Transverse colon (tissue), 4 donors: Measurements from ENCODE around the gene ABLIM2. TPM values are rescaled to one million over a fixed set of nuclear protein-coding genes. Genes with fewer than 3 reads are reported as not detected.
A peak's percentile ranks its signal among the peaks of the same experiment; 100 is the strongest.

Source experiments
- DNase-seq: peaks from one replicate; pipeline ENCODE4 v3.0.0-alpha.2; 2019
- H3K27ac ChIP-seq, 4 donors: fragments of 200-600 bp; sonication (generic); 2 replicates each; pipeline ENCODE4 v1.5.1; 2016 to 2018; ENCODE audit warnings: inconsistent platforms in 4 of 4
- H3K27me3 ChIP-seq: fragments of 200-600 bp; sonication (generic); 2 replicates; pipeline ENCODE4 v1.5.1; 2017; ENCODE audit warnings: inconsistent platforms
- H3K36me3 ChIP-seq, 4 donors: fragments of 200-600 bp; sonication (generic); 2 replicates each; pipeline ENCODE4 v1.5.1; 2017 to 2019; ENCODE audit warnings: inconsistent platforms in 4 of 4
- H3K4me1 ChIP-seq, 4 donors: fragments of 200-600 bp; sonication (generic); 2 replicates each; pipeline ENCODE4 v1.5.1; 2017 to 2020; ENCODE audit warnings: inconsistent platforms in 4 of 4
- H3K4me3 ChIP-seq, 4 donors: fragments of 200-600 bp; sonication (generic); 1 replicate in 1 of 4; 2 replicates in 3 of 4; pipeline versions ENCODE4 v1.5.1 to v1.6.1; 2017 to 2019; ENCODE audit warnings: inconsistent platforms in 4 of 4
- H3K9me3 ChIP-seq, 2 donors: fragments of 200-600 bp; sonication (generic); 2 replicates each; pipeline ENCODE4 v1.5.1; 2017 to 2019; ENCODE audit warnings: inconsistent platforms in 2 of 2
- CTCF ChIP-seq, 5 experiments: fragments of 200-600 bp in 3 of 5; fragments of 450-650 bp in 2 of 5; sonication (generic) in 3 of 5; IDR thresholded peaks; 1 replicate in 2 of 5; 2 replicates in 3 of 5; pipeline ENCODE4 v1.5.1; 2016 to 2017; ENCODE audit warnings: antibody characterized with exemption in 5 of 5, inconsistent platforms in 3 of 5, mild to moderate bottlenecking in 2 of 5, moderate library complexity in 1 of 5
- EP300 ChIP-seq: sonication (generic); formaldehyde crosslinking; IDR thresholded peaks from one replicate; pipeline ENCODE4 v1.6.1; 2017; ENCODE audit warnings: antibody characterized with exemption, low read depth
- POLR2A ChIP-seq: fragments of 450-650 bp; IDR thresholded peaks from one replicate; pipeline ENCODE4 v1.6.1; 2016; ENCODE audit warnings: antibody characterized with exemption, mild to moderate bottlenecking, moderate library complexity
- POLR2AphosphoS5 ChIP-seq, 3 donors: sonication (generic); formaldehyde crosslinking; IDR thresholded peaks; one replicate each; pipeline ENCODE4 v1.6.1; 2016; ENCODE audit warnings: antibody characterized with exemption in 3 of 3
- WGBS, 2 donors: methylation state at CpG; one replicate each; pipeline ENCODE4 v1.1.5; 2018; ENCODE audit warnings: low coverage in 1 of 2; 5-methylcytosine and 5-hydroxymethylcytosine counted together
- in situ Hi-C, 4 donors: fragments of 200-750 bp; cut with MboI; loops; one replicate each; pipeline versions ENCODE4 v1.15.0 to v1.15.1; 2017; ENCODE audit warnings: low sequenced_read_pairs in 3 of 4, low pct_ligation_motif_present in 1 of 4, low pct_unique_long_range_greater_than_20kb in 1 of 4
- intact Hi-C: fragments of 100-400 bp; cut with DNase I; formaldehyde crosslinking; loops from one replicate; pipeline ENCODE4 v1.15.1; 2023; ENCODE audit warnings: low total_unique reads
- total RNA-seq, 4 donors: library from RNA; depleted of rRNA; stranded (reverse); fragments of >200 nt; gene quantifications; one replicate each; pipeline ENCODE4 v1.1.0, GENCODE V29; 2016

ABLIM2 gene
- total RNA-seq, 4 donors from 2014 or later: 3.2 to 58.4 (median 14.2) TPM

- H3K27ac ChIP-seq: no peak overlapping the region
- no peaks in the 10 kb centered on the region for H3K36me3 ChIP-seq
- peaks cover 5 to 24% (median 10%) of the 10 kb centered on the region in 4 donors for H3K4me1 ChIP-seq
- no peaks in the 10 kb centered on the region for H3K27me3 ChIP-seq
- H3K9me3 ChIP-seq: no peaks in the 10 kb centered on the region
- TF ChIP-seq CTCF (IDR thresholded peaks at IDR 0.05) (no peak), POLR2A (no peak), EP300 (no peak), POLR2AphosphoS5 (IDR thresholded peaks at IDR 0.05) (no peak)
- H3K4me3 ChIP-seq: no peak overlapping the region
- in situ Hi-C loops (no loop called here), intact Hi-C loops (no loop called here)
- WGBS, 2 donors: 75% methylated on average over 21 of the region's 21 CpGs; no CpG with 5 or more reads in 1 of the 2 donors
- no peak for DNase-seq
Observed at GRCh38 chr4:8103421-8104390, 54.9 kb downstream of the ABLIM2 start.

GRCh38 chr4:8102831-8103230, 55.8 kb downstream of the ABLIM2 start:
- Histone ChIP-seq H3K9me3 (no peaks in the 10 kb centered on the region), H3K4me1 (peaks cover 5 to 20% (median 8%) of the 10 kb centered on the region in 4 donors), H3K4me3 (no peak overlapping the region), H3K27me3 (no peaks in the 10 kb centered on the region), H3K27ac (no peak overlapping the region), H3K36me3 (no peaks in the 10 kb centered on the region)
- 88% methylated on average over 11 of the region's 11 CpGs; no CpG with 5 or more reads in 1 of the 2 donors for WGBS, 2 donors
- intact Hi-C loops (no loop called here), in situ Hi-C loops (no loop called here)
- DNase-seq: no peak
- TF ChIP-seq EP300 (no peak), POLR2AphosphoS5 (IDR thresholded peaks at IDR 0.05) (no peak), POLR2A (no peak), CTCF (IDR thresholded peaks at IDR 0.05) (no peak)

GRCh38 chr4:8102076-8102355, 56.6 kb downstream of the ABLIM2 start:
- Histone ChIP-seq H3K27ac (no peak overlapping the region), H3K4me3 (no peak overlapping the region), H3K36me3 (no peaks in the 10 kb centered on the region), H3K9me3 (no peaks in the 10 kb centered on the region), H3K4me1 (peaks cover 5 to 20% (median 8%) of the 10 kb centered on the region in 4 donors), H3K27me3 (no peaks in the 10 kb centered on the region)
- in situ Hi-C loops (no loop called here), intact Hi-C loops (no loop called here)
- WGBS, 2 donors: 78 to 82% methylated on average over 3 of the region's 3 CpGs
- TF ChIP-seq CTCF (IDR thresholded peaks at IDR 0.05) (no peak), EP300 (no peak), POLR2A (no peak), POLR2AphosphoS5 (IDR thresholded peaks at IDR 0.05) (no peak)
- no peak for DNase-seq

GRCh38 chr4:8101213-8102075, 57.2 kb downstream of the ABLIM2 start:
- no peaks in the 10 kb centered on the region for H3K27me3 ChIP-seq
- intact Hi-C loops (no loop called here), in situ Hi-C loops (no loop called here)
- H3K9me3 ChIP-seq: no peaks in the 10 kb centered on the region
- peaks cover 5 to 20% (median 8%) of the 10 kb centered on the region in 4 donors for H3K4me1 ChIP-seq
- no peaks in the 10 kb centered on the region for H3K36me3 ChIP-seq
- peak overlapping the region in 3 of 4 donors; percentile 25 to 33 (median 31) for H3K27ac ChIP-seq
- TF ChIP-seq POLR2A: no peak
- no peak for TF ChIP-seq CTCF (IDR thresholded peaks at IDR 0.05)
- TF ChIP-seq EP300: peak; percentile 91
- TF ChIP-seq POLR2AphosphoS5 (IDR thresholded peaks at IDR 0.05): peak; percentile 33 to 74 (median 59)
- WGBS, 2 donors: 43 to 58% methylated on average over 4 to 23 of the region's 23 CpGs
- H3K4me3 ChIP-seq: no peak overlapping the region
- DNase-seq: peak; percentile 84
